Measurements from ENCODE around the gene OTULINL. TPM values are rescaled to one million over a fixed set of nuclear protein-coding genes. Genes with fewer than 3 reads are reported as not detected.

The OTULINL gene
- total and polyA plus RNA-seq, 2 donors (not counting 1 experiment from before 2014, with no cell fraction given), result 0.17 to 2.4 TPM

DNA sequence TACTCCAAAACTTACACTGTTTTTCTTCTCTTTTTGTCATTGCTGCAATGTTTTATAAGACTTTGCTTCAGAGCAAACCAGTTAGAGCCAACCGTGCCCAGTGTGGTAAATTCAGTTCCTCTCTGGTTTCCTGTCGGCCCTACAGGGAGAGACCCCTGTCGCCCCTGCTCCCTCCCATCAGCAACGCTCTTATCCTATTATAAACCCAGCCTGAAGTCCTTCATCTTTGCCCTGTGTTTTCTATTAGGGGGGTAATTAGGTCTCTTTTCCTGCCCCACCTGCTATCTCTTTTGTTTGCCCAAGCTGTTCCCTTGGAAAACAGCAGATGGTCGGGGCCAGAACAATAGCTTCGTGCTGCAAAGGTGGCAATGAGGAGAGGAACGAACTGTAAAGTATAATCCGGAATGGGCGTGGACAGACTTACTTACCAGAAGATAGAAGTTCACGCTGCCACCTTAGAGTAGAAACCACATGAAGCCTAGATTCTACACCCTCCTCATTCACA is 21.4 kb upstream of the OTULINL start:
- Histone ChIP-seq H3K4me1 (ENCODE audit: control insufficient read depth, extremely low read depth, insufficient read depth, low read length) (no peaks in the 10 kb centered on the region), H3K27me3 (ENCODE audit: control insufficient read depth, insufficient read depth, low read length) (peaks cover 2% of the 10 kb centered on the region), H3K4me3 (replicated peaks in 1 of 4; ENCODE audit: control extremely low read depth in 1 of 4, insufficient read depth in 1 of 4, low read depth in 3 of 4, low read length in 4 of 4) (no peak overlapping the region), H3K9me3 (ENCODE audit: control insufficient read depth, insufficient read depth, low read depth, low read length) (no peaks in the 10 kb centered on the region), H3K9ac (ENCODE audit: insufficient read depth, low read length) (no peak overlapping the region), H3K36me3 (ENCODE audit: control insufficient read depth, insufficient read depth, low read length) (no peaks in the 10 kb centered on the region), H2AFZ (ENCODE audit: low read length) (no peak overlapping the region), H3K79me2 (ENCODE audit: control insufficient read depth, insufficient read depth, low read length) (no peaks in the 10 kb centered on the region), H3K27ac (ENCODE audit: insufficient read depth, low read length) (no peak overlapping the region), H3K4me2 (ENCODE audit: extremely low read depth, insufficient read depth, low read length) (no peak overlapping the region), H4K20me1 (ENCODE audit: control insufficient read depth, extremely low read depth, insufficient read depth, low read length) (no peaks in the 10 kb centered on the region)
- TF ChIP-seq, protein P1, sequence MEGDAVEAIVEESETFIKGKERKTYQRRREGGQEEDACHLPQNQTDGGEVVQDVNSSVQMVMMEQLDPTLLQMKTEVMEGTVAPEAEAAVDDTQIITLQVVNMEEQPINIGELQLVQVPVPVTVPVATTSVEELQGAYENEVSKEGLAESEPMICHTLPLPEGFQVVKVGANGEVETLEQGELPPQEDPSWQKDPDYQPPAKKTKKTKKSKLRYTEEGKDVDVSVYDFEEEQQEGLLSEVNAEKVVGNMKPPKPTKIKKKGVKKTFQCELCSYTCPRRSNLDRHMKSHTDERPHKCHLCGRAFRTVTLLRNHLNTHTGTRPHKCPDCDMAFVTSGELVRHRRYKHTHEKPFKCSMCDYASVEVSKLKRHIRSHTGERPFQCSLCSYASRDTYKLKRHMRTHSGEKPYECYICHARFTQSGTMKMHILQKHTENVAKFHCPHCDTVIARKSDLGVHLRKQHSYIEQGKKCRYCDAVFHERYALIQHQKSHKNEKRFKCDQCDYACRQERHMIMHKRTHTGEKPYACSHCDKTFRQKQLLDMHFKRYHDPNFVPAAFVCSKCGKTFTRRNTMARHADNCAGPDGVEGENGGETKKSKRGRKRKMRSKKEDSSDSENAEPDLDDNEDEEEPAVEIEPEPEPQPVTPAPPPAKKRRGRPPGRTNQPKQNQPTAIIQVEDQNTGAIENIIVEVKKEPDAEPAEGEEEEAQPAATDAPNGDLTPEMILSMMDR (conservative IDR thresholded peaks at IDR 0.05 in 1 of 2, IDR thresholded peaks at IDR 0.05 in 1 of 2; ENCODE audit: low read depth in 1 of 2, low read length in 2 of 2), result no peak
- no peak for TF ChIP-seq EZH2 (IDR thresholded peaks at IDR 0.05; ENCODE audit: low read length, missing control alignments)
- no peak for DNase-seq (ENCODE audit: low read depth in 2 of 2)

DNA sequence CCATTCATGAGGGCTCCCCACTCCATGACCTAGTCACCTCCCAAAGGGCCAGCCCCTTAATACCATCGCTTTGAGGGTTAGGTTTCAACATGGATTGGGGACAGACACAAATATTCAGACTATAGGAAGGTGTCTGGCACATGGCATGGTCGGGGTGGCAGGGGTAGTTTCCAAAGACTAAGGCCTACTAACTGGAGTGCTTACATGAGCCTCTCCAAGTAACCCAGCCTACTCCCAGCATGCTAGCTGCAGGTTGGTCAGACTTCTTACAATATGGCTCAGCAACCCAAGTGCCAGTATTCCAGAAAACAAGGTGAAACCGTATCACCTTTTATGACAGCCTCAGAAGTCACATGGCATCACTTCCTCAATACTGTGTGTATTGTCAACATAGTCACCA is 19.9 kb upstream of the OTULINL start:
- no peaks in the 10 kb centered on the region for H3K79me2 ChIP-seq (ENCODE audit: control insufficient read depth, insufficient read depth, low read length)
- H2AFZ ChIP-seq (ENCODE audit: low read length), result no peak overlapping the region
- H3K9ac ChIP-seq (ENCODE audit: insufficient read depth, low read length), result no peak overlapping the region
- H3K4me2 ChIP-seq (ENCODE audit: extremely low read depth, insufficient read depth, low read length), result no peak overlapping the region
- peaks cover 2% of the 10 kb centered on the region for H3K27me3 ChIP-seq (ENCODE audit: control insufficient read depth, insufficient read depth, low read length)
- no peak for TF ChIP-seq EZH2 (IDR thresholded peaks at IDR 0.05; ENCODE audit: low read length, missing control alignments)
- TF ChIP-seq, protein P1 (conservative IDR thresholded peaks at IDR 0.05 in 1 of 2, IDR thresholded peaks at IDR 0.05 in 1 of 2; ENCODE audit: low read depth in 1 of 2, low read length in 2 of 2), result no peak
- H4K20me1 ChIP-seq (ENCODE audit: control insufficient read depth, extremely low read depth, insufficient read depth, low read length), result no peaks in the 10 kb centered on the region
- H3K4me1 ChIP-seq (ENCODE audit: control insufficient read depth, extremely low read depth, insufficient read depth, low read length), result no peaks in the 10 kb centered on the region
- H3K9me3 ChIP-seq (ENCODE audit: control insufficient read depth, insufficient read depth, low read depth, low read length), result no peaks in the 10 kb centered on the region
- no peak overlapping the region for H3K4me3 ChIP-seq (replicated peaks in 1 of 4; ENCODE audit: control extremely low read depth in 1 of 4, insufficient read depth in 1 of 4, low read depth in 3 of 4, low read length in 4 of 4)
- H3K27ac ChIP-seq (ENCODE audit: insufficient read depth, low read length), result no peak overlapping the region
- no peaks in the 10 kb centered on the region for H3K36me3 ChIP-seq (ENCODE audit: control insufficient read depth, insufficient read depth, low read length)
- no peak for DNase-seq (ENCODE audit: low read depth in 2 of 2)

DNA sequence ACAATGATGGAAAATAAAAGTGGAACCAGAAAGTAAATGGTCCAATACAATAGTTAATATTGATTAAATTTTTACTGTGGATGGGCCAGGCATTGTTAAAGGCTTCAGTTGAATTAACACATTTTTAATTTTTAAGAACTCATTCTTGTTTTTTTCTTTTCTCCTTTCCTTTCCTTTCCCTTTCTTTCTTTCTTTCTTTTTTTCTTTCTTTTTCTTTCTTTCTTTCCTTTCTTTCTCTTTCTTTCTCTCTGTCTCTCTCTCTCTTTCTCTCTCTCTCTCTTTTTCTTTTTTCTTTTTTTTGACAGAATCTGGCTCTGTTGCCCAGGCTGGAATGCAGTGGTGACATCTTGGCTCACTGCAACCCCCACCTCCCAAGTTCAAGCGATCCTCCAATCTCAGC is 13.3 kb upstream of the OTULINL start:
- no peak overlapping the region for H3K4me2 ChIP-seq (ENCODE audit: extremely low read depth, insufficient read depth, low read length)
- H3K9ac ChIP-seq (ENCODE audit: insufficient read depth, low read length), result no peak overlapping the region
- H3K27me3 ChIP-seq (ENCODE audit: control insufficient read depth, insufficient read depth, low read length), result no peaks in the 10 kb centered on the region
- no peaks in the 10 kb centered on the region for H3K4me1 ChIP-seq (ENCODE audit: control insufficient read depth, extremely low read depth, insufficient read depth, low read length)
- H3K79me2 ChIP-seq (ENCODE audit: control insufficient read depth, insufficient read depth, low read length), result no peaks in the 10 kb centered on the region
- no peaks in the 10 kb centered on the region for H3K36me3 ChIP-seq (ENCODE audit: control insufficient read depth, insufficient read depth, low read length)
- no peak for DNase-seq (ENCODE audit: low read depth in 2 of 2)
- H3K4me3 ChIP-seq (replicated peaks in 1 of 4; ENCODE audit: control extremely low read depth in 1 of 4, insufficient read depth in 1 of 4, low read depth in 3 of 4, low read length in 4 of 4), result no peak overlapping the region
- H4K20me1 ChIP-seq (ENCODE audit: control insufficient read depth, extremely low read depth, insufficient read depth, low read length), result no peaks in the 10 kb centered on the region
- H3K27ac ChIP-seq (ENCODE audit: insufficient read depth, low read length), result no peak overlapping the region
- TF ChIP-seq EZH2 (IDR thresholded peaks at IDR 0.05; ENCODE audit: low read length, missing control alignments), result no peak
- TF ChIP-seq, protein P1 (conservative IDR thresholded peaks at IDR 0.05 in 1 of 2, IDR thresholded peaks at IDR 0.05 in 1 of 2; ENCODE audit: low read depth in 1 of 2, low read length in 2 of 2), result no peak
- no peak overlapping the region for H2AFZ ChIP-seq (ENCODE audit: low read length)
- no peaks in the 10 kb centered on the region for H3K9me3 ChIP-seq (ENCODE audit: control insufficient read depth, insufficient read depth, low read depth, low read length)

Measured in fibroblast of lung (primary cell).